Thoracic aorta (tissue), 2 donors: ENCODE measurements around the gene NPLOC4. TPM values are rescaled to one million over a fixed set of nuclear protein-coding genes. Genes with fewer than 3 reads are reported as not detected.
"Not testable (repeated sequence)": the region's sequence is repeated elsewhere in the genome, so short reads cannot be mapped to it uniquely, and the experiment has no call there.

Experiments used
- ATAC-seq: fragments of 150-250 bp; one replicate; pipeline ENCODE4 v1.8.0; 2017; ENCODE audit warnings: low read depth; ENCODE audit not compliant: insufficient number of reproducible peaks, low FRiP score
- DNase-seq: peaks from one replicate; pipeline ENCODE4 v3.0.0-alpha.2; 2020; ENCODE audit warnings: low spot score
- H3K27ac ChIP-seq, 2 donors: fragments of 200-600 bp; sonication (generic); 1 replicate in 1 of 2; 2 replicates in 1 of 2; pipeline ENCODE4 v1.5.1; 2016; ENCODE audit warnings: mild to moderate bottlenecking in 2 of 2, moderate library complexity in 2 of 2
- H3K27me3 ChIP-seq: fragments of 200-600 bp; sonication (generic); replicated peaks from 2 replicates; pipeline ENCODE4 v1.6.0; 2016; ENCODE audit warnings: mild to moderate bottlenecking; ENCODE audit not compliant: insufficient read depth
- H3K36me3 ChIP-seq: fragments of 200-600 bp; sonication (generic); one replicate; pipeline ENCODE4 v1.5.1; 2016
- H3K4me1 ChIP-seq, 2 donors: fragments of 200-600 bp; sonication (generic); 1 replicate in 1 of 2; 2 replicates in 1 of 2; pipeline versions ENCODE4 v1.5.1 to v1.6.0; 2016; ENCODE audit warnings: low read depth in 2 of 2, mild to moderate bottlenecking in 1 of 2; ENCODE audit not compliant: control insufficient read depth in 1 of 2
- H3K4me3 ChIP-seq: fragments of 200-600 bp; sonication (generic); 2 replicates; pipeline ENCODE4 v1.5.1; 2016; ENCODE audit warnings: mild to moderate bottlenecking
- H3K9me3 ChIP-seq: fragments of 200-600 bp; sonication (generic); 2 replicates; pipeline ENCODE4 v1.5.1; 2016
- total RNA-seq, 2 donors: library from RNA; depleted of rRNA; stranded (reverse); fragments of >200 nt; gene quantifications; one replicate each; pipeline versions ENCODE4 v1.1.0 to v1.2.3, GENCODE V29; 2016
- TF ChIP-seq, protein P1 (sequence below): fragments of 200-600 bp; sonication (generic); IDR thresholded peaks from one replicate; pipeline ENCODE4 v1.5.1; 2019; ENCODE audit warnings: antibody characterized with exemption

NPLOC4 gene
- total RNA-seq, 2 donors from 2014 or later: 77.3 to 105 TPM

DNA sequence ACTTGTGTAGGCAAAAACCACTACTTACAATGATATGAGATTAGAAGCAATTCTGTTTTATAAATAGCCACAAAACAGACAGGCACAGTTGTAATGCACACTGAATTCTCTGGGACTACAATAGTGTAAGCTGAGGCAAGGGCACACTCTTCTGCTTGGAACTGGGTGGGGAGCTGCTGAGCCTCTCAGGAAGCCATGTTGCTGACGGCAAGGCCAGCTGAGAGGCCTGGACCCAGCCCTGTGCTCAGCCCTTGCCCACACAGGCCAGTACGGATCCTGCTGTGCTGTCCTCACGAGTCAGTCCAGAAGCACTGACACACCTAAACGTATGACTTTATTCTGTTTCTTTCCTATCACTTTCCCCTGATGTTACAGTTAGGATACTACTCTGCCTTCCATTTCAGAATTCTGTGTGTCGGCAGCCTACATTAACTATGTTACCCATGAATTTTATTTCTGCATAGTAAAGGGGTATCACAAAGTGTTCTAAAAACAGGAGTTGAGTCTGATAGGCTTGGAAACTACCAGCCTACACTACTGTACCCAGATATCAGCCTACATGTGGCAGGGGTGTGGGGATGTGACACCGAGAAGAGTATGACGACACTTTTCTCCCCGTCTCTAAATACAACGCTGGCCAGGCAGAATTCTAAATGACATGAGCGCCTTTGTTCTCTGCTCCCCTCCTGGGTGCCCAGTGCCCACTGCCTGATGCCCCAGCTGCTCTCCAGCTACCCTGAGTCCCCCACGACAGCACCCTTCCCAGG, 43.6 kb downstream of the NPLOC4 start:
- ATAC-seq (no peak), DNase-seq (no peak)
- no peak overlapping the region for H3K27ac ChIP-seq
- peaks cover 16 to 23% of the 10 kb centered on the region in 2 donors for H3K4me1 ChIP-seq
- H3K4me3 ChIP-seq: no peak overlapping the region
- no peaks in the 10 kb centered on the region for H3K9me3 ChIP-seq
- TF ChIP-seq, protein P1, sequence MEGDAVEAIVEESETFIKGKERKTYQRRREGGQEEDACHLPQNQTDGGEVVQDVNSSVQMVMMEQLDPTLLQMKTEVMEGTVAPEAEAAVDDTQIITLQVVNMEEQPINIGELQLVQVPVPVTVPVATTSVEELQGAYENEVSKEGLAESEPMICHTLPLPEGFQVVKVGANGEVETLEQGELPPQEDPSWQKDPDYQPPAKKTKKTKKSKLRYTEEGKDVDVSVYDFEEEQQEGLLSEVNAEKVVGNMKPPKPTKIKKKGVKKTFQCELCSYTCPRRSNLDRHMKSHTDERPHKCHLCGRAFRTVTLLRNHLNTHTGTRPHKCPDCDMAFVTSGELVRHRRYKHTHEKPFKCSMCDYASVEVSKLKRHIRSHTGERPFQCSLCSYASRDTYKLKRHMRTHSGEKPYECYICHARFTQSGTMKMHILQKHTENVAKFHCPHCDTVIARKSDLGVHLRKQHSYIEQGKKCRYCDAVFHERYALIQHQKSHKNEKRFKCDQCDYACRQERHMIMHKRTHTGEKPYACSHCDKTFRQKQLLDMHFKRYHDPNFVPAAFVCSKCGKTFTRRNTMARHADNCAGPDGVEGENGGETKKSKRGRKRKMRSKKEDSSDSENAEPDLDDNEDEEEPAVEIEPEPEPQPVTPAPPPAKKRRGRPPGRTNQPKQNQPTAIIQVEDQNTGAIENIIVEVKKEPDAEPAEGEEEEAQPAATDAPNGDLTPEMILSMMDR: no peak
- peaks cover 44% of the 10 kb centered on the region for H3K36me3 ChIP-seq
- H3K27me3 ChIP-seq: no peaks in the 10 kb centered on the region

DNA sequence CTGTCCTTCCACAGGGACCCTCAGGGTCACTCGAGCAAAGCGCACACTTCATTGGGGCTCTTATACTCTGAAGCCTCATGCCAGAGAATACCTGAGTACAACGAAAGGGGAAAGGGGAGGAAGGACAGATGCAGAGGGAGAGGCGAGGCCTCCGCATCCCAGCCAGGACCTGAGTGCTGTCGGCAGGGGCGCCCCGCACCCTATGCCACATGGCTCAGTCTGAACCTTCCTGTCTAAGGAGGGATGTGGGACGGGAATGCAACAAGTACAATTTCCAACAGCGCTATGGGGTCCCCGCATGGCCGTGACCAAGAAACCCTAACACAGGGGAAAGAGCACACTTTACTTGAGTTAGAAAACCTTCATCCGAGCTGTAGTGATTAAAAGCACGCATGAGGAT, 44.9 kb downstream of the NPLOC4 start:
- Histone ChIP-seq H3K27me3 (no peaks in the 10 kb centered on the region), H3K9me3 (no peaks in the 10 kb centered on the region), H3K27ac (no peak overlapping the region), H3K4me1 (peaks cover 16 to 23% of the 10 kb centered on the region in 2 donors), H3K4me3 (no peak overlapping the region), H3K36me3 (peaks cover 47% of the 10 kb centered on the region)
- DNase-seq (no peak), ATAC-seq (no peak)
- TF ChIP-seq, protein P1: no peak

DNA sequence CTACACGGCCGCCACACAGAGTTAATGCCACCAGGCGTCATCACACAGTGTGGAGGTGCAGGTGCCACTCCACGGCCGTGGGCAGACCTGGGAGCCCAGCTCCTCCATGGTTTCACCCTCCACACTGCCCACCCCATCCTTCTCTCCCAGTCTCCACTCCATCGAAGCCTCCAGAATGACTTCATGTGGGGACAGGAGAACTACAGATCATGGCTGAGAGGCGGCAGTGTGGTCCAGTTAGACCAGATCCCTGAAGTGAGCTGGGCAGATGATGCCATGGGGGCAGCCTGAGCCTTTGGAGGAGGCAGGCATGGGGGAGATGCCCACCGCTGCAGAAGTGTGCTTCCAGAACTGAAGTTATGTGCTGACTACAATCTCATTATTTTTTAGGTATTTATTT, 46.8 kb downstream of the NPLOC4 start:
- no peaks in the 10 kb centered on the region for H3K27me3 ChIP-seq
- H3K9me3 ChIP-seq: no peaks in the 10 kb centered on the region
- no peak for DNase-seq
- no peak overlapping the region for H3K4me3 ChIP-seq
- H3K36me3 ChIP-seq: peaks cover 61% of the 10 kb centered on the region
- TF ChIP-seq, protein P1: no peak
- no peak overlapping the region for H3K27ac ChIP-seq
- no peak for ATAC-seq
- peaks cover 4 to 8% of the 10 kb centered on the region in 2 donors for H3K4me1 ChIP-seq

DNA sequence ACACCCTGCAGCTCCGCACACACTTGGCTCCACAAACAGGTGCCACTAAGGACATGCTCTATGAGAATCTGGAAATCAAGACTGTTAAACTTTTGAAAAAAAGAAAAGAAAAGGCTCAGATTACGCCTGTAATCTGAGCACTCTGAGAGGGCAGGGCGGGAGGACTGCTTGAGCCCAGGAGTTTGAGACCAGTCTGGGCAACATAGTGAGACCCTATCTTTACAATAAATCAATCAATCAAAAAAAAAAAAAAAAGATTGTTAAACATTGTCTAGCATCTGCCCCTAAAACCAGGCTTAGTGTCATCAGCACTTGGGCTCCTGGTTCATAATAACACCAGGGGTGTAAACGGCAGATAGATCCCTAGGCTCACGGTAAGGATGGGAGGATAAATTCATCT, 47.3 kb downstream of the NPLOC4 start:
- no peak overlapping the region for H3K4me3 ChIP-seq
- DNase-seq (no peak), ATAC-seq (no peak)
- no peak overlapping the region for H3K27ac ChIP-seq
- no peaks in the 10 kb centered on the region for H3K27me3 ChIP-seq
- peaks cover 2 to 4% of the 10 kb centered on the region in 2 donors for H3K4me1 ChIP-seq
- peaks cover 61% of the 10 kb centered on the region for H3K36me3 ChIP-seq
- TF ChIP-seq, protein P1: no peak
- no peaks in the 10 kb centered on the region for H3K9me3 ChIP-seq

DNA sequence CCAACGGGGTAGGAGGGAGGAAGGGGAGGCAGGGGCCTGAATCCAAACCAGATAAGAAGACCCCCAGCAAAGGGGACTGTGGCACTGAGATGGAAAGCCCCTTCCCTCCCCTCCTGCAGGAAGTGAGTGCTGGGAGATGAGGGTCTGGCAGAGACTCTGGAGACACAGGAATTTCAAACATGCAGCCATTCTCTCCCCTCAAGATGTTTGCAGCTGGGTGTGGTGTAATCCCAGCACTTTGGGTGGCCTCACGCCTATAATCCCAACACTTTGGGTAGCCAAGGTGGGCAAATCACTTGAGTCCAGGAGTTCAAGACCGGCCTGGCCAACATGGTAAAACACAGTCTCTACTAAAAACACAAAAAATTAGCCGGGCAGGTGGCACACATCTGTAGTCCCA, 50.8 kb downstream of the NPLOC4 start:
- H3K36me3 ChIP-seq: peaks cover 69% of the 10 kb centered on the region
- no peak overlapping the region for H3K4me3 ChIP-seq
- TF ChIP-seq, protein P1: no peak
- H3K27me3 ChIP-seq: no peaks in the 10 kb centered on the region
- DNase-seq (no peak), ATAC-seq (no peak)
- H3K27ac ChIP-seq: no peak overlapping the region
- H3K9me3 ChIP-seq: no peaks in the 10 kb centered on the region
- no peaks in the 10 kb centered on the region for H3K4me1 ChIP-seq

DNA sequence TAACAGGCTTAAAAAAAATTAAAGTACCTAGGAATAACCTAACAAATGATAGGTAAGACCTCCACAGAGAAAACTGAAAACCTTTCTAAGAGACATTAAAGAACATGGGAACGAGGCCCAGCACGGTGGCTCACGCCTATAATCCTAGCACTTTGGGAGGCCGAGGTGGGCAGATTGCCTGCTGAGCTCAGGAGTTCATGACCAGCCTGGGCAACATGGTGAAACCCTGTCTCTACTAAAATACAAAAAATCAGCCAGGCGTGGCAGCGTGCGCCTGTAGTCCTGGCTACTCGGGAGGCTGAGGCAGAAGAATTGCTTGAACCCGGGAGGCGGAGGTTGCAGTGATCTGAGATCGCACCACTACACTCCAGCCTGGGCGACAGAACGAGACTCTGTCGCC, 52.1 kb downstream of the NPLOC4 start:
- H3K27me3 ChIP-seq, H3K9me3 ChIP-seq, H3K4me3 ChIP-seq, ATAC-seq, H3K4me1 ChIP-seq, H3K27ac ChIP-seq, DNase-seq: not testable (repeated sequence)
- H3K36me3 ChIP-seq: peaks cover 56% of the 10 kb centered on the region
